Epithelial cell of proximal tubule (primary cell): ENCODE results near the gene FUBP3. TPM values are rescaled to one million over a fixed set of nuclear protein-coding genes. Genes with fewer than 3 reads are reported as not detected.

Source experiments
- DNase-seq: peaks from one replicate; pipeline ENCODE4 v3.0.0-alpha.2; 2011; ENCODE audit warnings: low read depth
- H3K4me3 ChIP-seq: 2 replicates; pipeline ENCODE4 v1.5.1; 2011; ENCODE audit warnings: low read depth, mild to moderate bottlenecking, low read length
- total RNA-seq: library from RNA; depleted of rRNA; stranded (reverse); fragments of >200 nt; gene quantifications from 2 replicates; pipeline ENCODE4 v1.2.3, GENCODE V29; 2015
- TF ChIP-seq, protein P1 (sequence below): conservative IDR thresholded peaks from 2 replicates; pipeline ENCODE4 v1.5.1; 2012; ENCODE audit warnings: low read depth, mild to moderate bottlenecking, low read length

Gene FUBP3
- total RNA-seq, 1 donor from 2014 or later = 22.7 TPM

- TF ChIP-seq, protein P1, sequence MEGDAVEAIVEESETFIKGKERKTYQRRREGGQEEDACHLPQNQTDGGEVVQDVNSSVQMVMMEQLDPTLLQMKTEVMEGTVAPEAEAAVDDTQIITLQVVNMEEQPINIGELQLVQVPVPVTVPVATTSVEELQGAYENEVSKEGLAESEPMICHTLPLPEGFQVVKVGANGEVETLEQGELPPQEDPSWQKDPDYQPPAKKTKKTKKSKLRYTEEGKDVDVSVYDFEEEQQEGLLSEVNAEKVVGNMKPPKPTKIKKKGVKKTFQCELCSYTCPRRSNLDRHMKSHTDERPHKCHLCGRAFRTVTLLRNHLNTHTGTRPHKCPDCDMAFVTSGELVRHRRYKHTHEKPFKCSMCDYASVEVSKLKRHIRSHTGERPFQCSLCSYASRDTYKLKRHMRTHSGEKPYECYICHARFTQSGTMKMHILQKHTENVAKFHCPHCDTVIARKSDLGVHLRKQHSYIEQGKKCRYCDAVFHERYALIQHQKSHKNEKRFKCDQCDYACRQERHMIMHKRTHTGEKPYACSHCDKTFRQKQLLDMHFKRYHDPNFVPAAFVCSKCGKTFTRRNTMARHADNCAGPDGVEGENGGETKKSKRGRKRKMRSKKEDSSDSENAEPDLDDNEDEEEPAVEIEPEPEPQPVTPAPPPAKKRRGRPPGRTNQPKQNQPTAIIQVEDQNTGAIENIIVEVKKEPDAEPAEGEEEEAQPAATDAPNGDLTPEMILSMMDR = no peak
- DNase-seq = no peak
- H3K4me3 ChIP-seq = no peak overlapping the region
These were observed 85.7 kb downstream of the FUBP3 start for GRCh38 chr9:130665029-130665430.

DNA sequence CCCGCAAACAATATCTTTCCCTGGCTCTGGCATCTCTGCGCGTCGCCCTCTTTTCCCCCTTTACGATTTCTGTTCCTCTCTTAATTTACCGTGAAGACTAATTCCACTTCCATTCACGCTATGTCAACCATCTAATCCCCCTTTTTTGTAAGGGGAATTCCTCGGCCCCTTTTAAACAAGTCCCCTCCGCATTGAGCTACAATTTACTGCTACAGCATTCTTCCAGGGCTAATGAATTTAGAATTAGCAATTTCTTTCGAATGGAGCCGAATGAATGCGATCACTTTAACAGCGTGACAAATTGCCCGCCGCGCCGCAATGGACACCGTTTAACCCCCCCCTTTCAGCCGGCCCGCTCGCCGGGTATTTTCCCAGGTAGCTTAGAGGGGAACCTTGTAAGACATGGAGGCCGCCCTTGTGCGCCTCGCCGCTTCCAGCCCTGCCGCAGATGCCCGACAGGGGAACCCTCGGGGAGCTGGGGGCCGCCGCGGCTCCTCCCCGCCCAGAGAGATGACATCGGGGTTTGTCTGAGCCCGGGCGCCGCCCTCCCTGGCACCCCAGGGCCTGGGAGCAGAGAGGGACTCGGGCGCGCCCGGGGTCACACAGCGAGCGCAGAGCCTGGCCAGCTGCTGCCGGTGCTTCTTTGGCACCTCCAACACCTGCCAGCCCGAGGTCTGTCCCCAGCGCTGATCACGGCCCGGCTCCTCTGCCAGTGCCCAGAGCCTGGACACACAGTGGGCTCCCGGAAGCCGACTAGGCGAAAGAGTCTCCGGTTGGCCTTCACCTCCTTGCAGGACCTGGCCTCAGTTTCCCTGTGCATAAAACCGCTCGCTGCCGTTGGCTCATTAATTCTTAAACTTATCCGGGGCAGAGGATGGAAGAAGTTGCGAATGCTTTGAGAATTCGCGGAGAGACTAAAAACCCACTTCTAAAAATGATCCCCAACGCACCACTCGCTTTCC lies 86.3 kb downstream of the FUBP3 start:
- DNase-seq = no peak
- H3K4me3 ChIP-seq = no peak overlapping the region
- TF ChIP-seq, protein P1 = no peak

DNA sequence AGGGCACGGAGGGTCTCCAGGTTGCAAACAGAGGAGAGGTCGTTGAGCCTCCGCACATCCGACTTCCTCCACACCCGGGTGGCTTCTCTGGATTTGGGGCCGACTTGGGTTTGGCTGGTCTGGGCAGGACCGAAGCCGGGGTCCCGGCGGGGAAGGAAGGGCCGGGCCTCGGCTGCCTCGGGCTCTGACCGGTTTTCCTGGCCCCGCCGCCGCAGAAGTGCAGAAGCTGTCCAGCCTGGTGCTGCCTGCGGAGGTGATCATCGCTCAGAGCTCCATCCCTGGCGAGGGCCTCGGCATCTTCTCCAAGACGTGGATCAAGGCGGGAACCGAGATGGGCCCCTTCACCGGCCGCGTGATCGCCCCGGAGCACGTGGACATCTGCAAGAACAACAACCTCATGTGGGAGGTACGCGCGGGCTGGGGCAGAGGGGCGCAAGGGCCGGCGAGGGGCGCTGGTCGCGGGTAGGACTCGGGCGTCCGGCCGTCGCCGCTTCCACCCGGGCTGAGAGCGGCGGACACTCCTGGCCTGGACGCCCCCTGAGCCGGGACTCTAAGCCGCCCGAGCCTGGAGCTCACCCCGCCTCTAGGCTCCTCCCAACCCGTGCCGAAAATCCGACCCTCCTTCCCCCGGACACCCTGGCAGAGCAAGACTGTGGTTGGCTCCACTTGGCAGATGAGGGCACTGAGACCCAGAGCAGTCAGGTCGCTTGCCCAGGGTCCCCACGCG lies 87.2 kb downstream of the FUBP3 start:
- TF ChIP-seq, protein P1 = no peak
- no peak for DNase-seq
- no peak overlapping the region for H3K4me3 ChIP-seq

DNA sequence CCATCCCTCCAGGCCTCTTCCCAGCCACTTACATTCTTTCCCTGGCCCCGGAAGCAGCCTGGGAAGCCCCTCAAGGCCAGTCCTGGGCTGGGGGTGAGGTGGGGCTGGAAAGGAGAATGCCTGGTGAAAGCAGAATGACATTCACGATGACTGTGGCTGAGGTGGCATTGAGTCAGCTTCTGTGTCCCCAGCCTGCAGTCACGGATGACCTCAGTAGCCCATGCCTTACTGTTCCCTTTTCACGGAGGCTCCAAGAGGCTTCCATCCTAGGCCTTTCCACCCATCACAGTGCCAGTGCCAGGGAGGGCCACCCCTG lies 87.7 kb downstream of the FUBP3 start:
- DNase-seq = no peak
- no peak overlapping the region for H3K4me3 ChIP-seq
- TF ChIP-seq, protein P1 = no peak

- TF ChIP-seq, protein P1 = no peak
- H3K4me3 ChIP-seq = no peak overlapping the region
- no peak for DNase-seq
These were observed 88.8 kb downstream of the FUBP3 start for GRCh38 chr9:130668196-130668595.

DNA sequence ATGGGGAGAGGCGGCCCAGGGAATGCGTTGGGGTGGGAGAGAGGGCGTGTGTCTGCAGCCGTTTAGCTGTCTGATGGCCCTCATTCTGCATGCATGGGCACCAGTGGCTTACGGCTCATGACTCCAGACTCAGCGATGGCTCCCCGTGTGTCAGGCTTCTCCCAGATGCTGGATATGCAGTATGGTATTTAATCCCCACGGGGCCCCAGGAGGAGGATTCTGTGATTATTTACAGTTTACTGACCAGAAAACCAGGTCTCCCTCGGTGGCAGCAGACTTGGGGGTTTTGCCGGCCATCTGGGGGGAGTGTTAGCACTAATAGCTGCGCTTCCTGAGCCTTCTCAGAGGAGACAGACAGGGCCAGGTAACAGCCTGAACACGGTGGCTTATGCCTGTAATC lies 89.3 kb downstream of the FUBP3 start:
- no peak overlapping the region for H3K4me3 ChIP-seq
- TF ChIP-seq, protein P1 = no peak
- no peak for DNase-seq
